ENCODE data around the gene IL31RA.

DNA sequence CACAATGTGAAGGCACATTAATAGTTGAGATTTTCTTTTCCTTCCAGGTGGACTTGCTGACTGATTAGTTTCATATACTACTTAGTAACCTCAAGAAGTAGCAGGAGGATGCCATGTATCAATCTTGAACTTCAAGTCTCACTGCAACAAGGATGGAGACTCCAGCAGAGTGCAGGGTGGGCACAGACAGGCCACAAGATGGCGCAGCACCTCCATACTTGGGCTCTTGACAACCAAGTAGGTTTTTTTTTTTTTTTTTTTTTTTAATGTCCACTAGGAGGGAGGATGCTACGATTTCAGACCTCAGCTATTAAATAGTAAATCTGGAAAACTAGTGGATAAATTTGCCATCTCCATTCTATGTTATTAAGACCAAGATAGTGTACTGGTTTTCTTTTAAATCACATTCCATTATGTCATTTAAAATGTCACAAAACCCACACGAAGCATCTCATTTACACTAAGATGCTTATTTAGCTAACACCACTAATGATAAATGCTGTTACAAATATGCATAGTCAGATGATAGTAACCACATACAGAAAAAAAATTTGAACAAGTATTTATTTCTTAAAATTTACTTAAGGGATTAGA, 85.0 kb downstream of the IL31RA start:
- TF ChIP-seq CTCF (IDR thresholded peaks at IDR 0.05; ENCODE audit: insufficient read depth, low read length, poor library complexity, severe bottlenecking) = peak; percentile 88
- TF ChIP-seq EZH2phosphoT487 (conservative IDR thresholded peaks at IDR 0.05; ENCODE audit: low read length) = no peak

All from SU-DHL-6 (cell line).